ENCODE data around the gene CACNA2D3.

CACNA2D3 gene

GRCh38 chr3:54719914-54720313 lies 597.6 kb downstream of the CACNA2D3 start:
- DNase-seq: no peak

GRCh38 chr3:54720604-54721003 lies 598.3 kb downstream of the CACNA2D3 start:
- DNase-seq: no peak

- no peak for DNase-seq
Observed at GRCh38 chr3:54731732-54732445, 609.5 kb downstream of the CACNA2D3 start.

GRCh38 chr3:54733106-54734006 lies 611.0 kb downstream of the CACNA2D3 start:
- no peak for DNase-seq

GRCh38 chr3:54736459-54736858 lies 614.1 kb downstream of the CACNA2D3 start:
- DNase-seq: no peak

GRCh38 chr3:54743755-54744154 lies 621.4 kb downstream of the CACNA2D3 start:
- DNase-seq: no peak

- no peak for DNase-seq
Observed at GRCh38 chr3:54744291-54744690, 621.9 kb downstream of the CACNA2D3 start.

- DNase-seq: no peak
Observed at GRCh38 chr3:54745843-54746242, 623.5 kb downstream of the CACNA2D3 start.

- peak in 1 of 58 donors; percentile 6 for DNase-seq
Observed at GRCh38 chr3:54746722-54747121, 624.4 kb downstream of the CACNA2D3 start.

- no peak for DNase-seq
Observed at GRCh38 chr3:54755756-54756155, 633.4 kb downstream of the CACNA2D3 start.

GRCh38 chr3:54756330-54756731 lies 634.0 kb downstream of the CACNA2D3 start:
- no peak for DNase-seq

GRCh38 chr3:54758461-54758860 lies 636.1 kb downstream of the CACNA2D3 start:
- no peak for DNase-seq

- DNase-seq: no peak
Observed at GRCh38 chr3:54759166-54759565, 636.8 kb downstream of the CACNA2D3 start.

- no peak for DNase-seq
Observed at GRCh38 chr3:54760201-54760600, 637.8 kb downstream of the CACNA2D3 start.

- DNase-seq: no peak
Observed at GRCh38 chr3:54761637-54762036, 639.3 kb downstream of the CACNA2D3 start.

GRCh38 chr3:54764911-54765310 lies 642.6 kb downstream of the CACNA2D3 start:
- DNase-seq: no peak

- DNase-seq: no peak
Observed at GRCh38 chr3:54771050-54771449, 648.7 kb downstream of the CACNA2D3 start.

- DNase-seq: no peak
Observed at GRCh38 chr3:54772051-54772450, 649.7 kb downstream of the CACNA2D3 start.

- no peak for DNase-seq
Observed at GRCh38 chr3:54772746-54773145, 650.4 kb downstream of the CACNA2D3 start.

GRCh38 chr3:54773271-54773670 lies 650.9 kb downstream of the CACNA2D3 start:
- no peak for DNase-seq

- no peak for DNase-seq
Observed at GRCh38 chr3:54776601-54777000, 654.2 kb downstream of the CACNA2D3 start.

GRCh38 chr3:54777141-54777540 lies 654.8 kb downstream of the CACNA2D3 start:
- DNase-seq: no peak

- DNase-seq: no peak
Observed at GRCh38 chr3:54780336-54780735, 658.0 kb downstream of the CACNA2D3 start.
